ENCODE measurements around the gene MCAT.

The MCAT gene

GRCh38 chr22:43153899-43154298, 10.7 kb upstream of the MCAT start:
- no peak for TF ChIP-seq CTCF (IDR thresholded peaks at IDR 0.05; ENCODE audit: borderline replicate concordance, insufficient read depth, low read depth, low read length)
- H3K4me3 ChIP-seq (ENCODE audit: low read depth, low read length), result no peak overlapping the region

GRCh38 chr22:43152357-43153071, 9.3 kb upstream of the MCAT start:
- no peak for TF ChIP-seq CTCF (IDR thresholded peaks at IDR 0.05; ENCODE audit: borderline replicate concordance, insufficient read depth, low read depth, low read length)
- H3K4me3 ChIP-seq (ENCODE audit: low read depth, low read length), result peak overlapping the region; percentile 52

GRCh38 chr22:43152003-43152356, 8.8 kb upstream of the MCAT start:
- peak overlapping the region; percentile 52 for H3K4me3 ChIP-seq (ENCODE audit: low read depth, low read length)
- TF ChIP-seq CTCF (IDR thresholded peaks at IDR 0.05; ENCODE audit: borderline replicate concordance, insufficient read depth, low read depth, low read length), result no peak

- no peak for TF ChIP-seq CTCF (IDR thresholded peaks at IDR 0.05; ENCODE audit: borderline replicate concordance, insufficient read depth, low read depth, low read length)
- H3K4me3 ChIP-seq (ENCODE audit: low read depth, low read length), result peak within 1 kb of the TSS; percentile 52
These were observed 8.2 kb upstream of the MCAT start, which contains the start of gene TSPO for GRCh38 chr22:43151251-43152002. TSS of gene TSPO (plus strand) at chr22:43151559. CDS start at chr22:43159239, 7,680 bp downstream.

GRCh38 chr22:43150731-43151206, 7.6 kb upstream of the MCAT start:
- peak overlapping the region; percentile 52 for H3K4me3 ChIP-seq (ENCODE audit: low read depth, low read length)
- no peak for TF ChIP-seq CTCF (IDR thresholded peaks at IDR 0.05; ENCODE audit: borderline replicate concordance, insufficient read depth, low read depth, low read length)

- no peak overlapping the region for H3K4me3 ChIP-seq (ENCODE audit: low read depth, low read length)
- TF ChIP-seq CTCF (IDR thresholded peaks at IDR 0.05; ENCODE audit: borderline replicate concordance, insufficient read depth, low read depth, low read length), result no peak
These were observed 5.4 kb upstream of the MCAT start for GRCh38 chr22:43148581-43148980.
